Keratinocyte (primary cell): ENCODE measurements around the gene THUMPD1.

Source experiments
- CTCF ChIP-seq, 3 experiments: IDR thresholded peaks in 1 of 3; conservative IDR thresholded peaks in 1 of 3; optimal IDR thresholded peaks in 1 of 3; 2 replicates in 2 of 3; 3 replicates in 1 of 3; pipeline versions ENCODE3 to v1.5.1; 2011; ENCODE audit warnings: low read length in 3 of 3, mild to moderate bottlenecking in 3 of 3, moderate library complexity in 2 of 3, control low read depth in 1 of 3, inconsistent platforms in 1 of 3; ENCODE audit not compliant: insufficient read depth in 2 of 3; ENCODE audit errors: extremely low read depth in 1 of 3
- EZH2 ChIP-seq: IDR thresholded peaks from one replicate; pipeline ENCODE4 v1.6.1; 2012; ENCODE audit warnings: inconsistent platforms, mild to moderate bottlenecking, low read length, moderate library complexity

GRCh38 chr16:20734782-20735181, 6.8 kb downstream of the THUMPD1 start:
- TF ChIP-seq CTCF (optimal IDR thresholded peaks at IDR 0.05 in 1 of 3, IDR thresholded peaks at IDR 0.05 in 1 of 3, conservative IDR thresholded peaks at IDR 0.05 in 1 of 3; ENCODE audit: extremely low read depth in 1 of 3, insufficient read depth in 2 of 3, low read length in 3 of 3) (no peak), EZH2 (no peak)
